ENCODE measurements around the gene IL12RB1. TPM values are rescaled to one million over a fixed set of nuclear protein-coding genes. Genes with fewer than 3 reads are reported as not detected.

The IL12RB1 gene
- total and polyA plus RNA-seq, 2 of the 8 experiments (the other 6 are each of a cell fraction or from before 2014, with no cell fraction given) = 0.03 TPM; not detected in 1

- WGBS, 2 experiments (ENCODE audit: extremely low coverage in 1 of 2, insufficient coverage in 1 of 2, insufficient read length in 1 of 2, insufficient replicate concordance in 2 of 2, low coverage in 1 of 2, low lambda C conversion rate in 2 of 2, missing lambda C conversion rate in 1 of 2) = 63% methylated on average over 5 of the region's 5 CpGs; no CpG with 5 or more reads in 1 of the 2 experiments
- H3K79me2 ChIP-seq (ENCODE audit: control insufficient read depth in 1 of 2, insufficient read depth in 2 of 2, low read length in 2 of 2) = no peaks in the 10 kb centered on the region
- H2BK12ac ChIP-seq (ENCODE audit: low read depth, low read length) = 0 out of 2 replicates have a peak overlapping the region, but pooled peaks have one; percentile 35
- H2BK20ac ChIP-seq (ENCODE audit: low read length) = no peak overlapping the region
- peaks cover 0 to 17% (median 8%) of the 10 kb centered on the region in 4 experiments; a peak in 4 of 7 replicates for H3K4me1 ChIP-seq (replicated peaks in 1 of 4; ENCODE audit: control insufficient read depth in 3 of 4, insufficient read depth in 4 of 4, low read length in 3 of 4)
- H3K56ac ChIP-seq (replicated peaks; ENCODE audit: insufficient read length, low read depth, low read length) = peak overlapping the region; percentile 3
- peak overlapping the region; percentile 44 to 61 (median 56); a peak in 7 of 8 replicates for H3K4me3 ChIP-seq (ENCODE audit: extremely low read depth in 1 of 4, insufficient read depth in 2 of 4, low read depth in 3 of 4, low read length in 4 of 4)
- H3K4me2 ChIP-seq (ENCODE audit: insufficient read depth in 1 of 2, low read depth in 2 of 2, low read length in 2 of 2) = peak overlapping the region; percentile 79 to 97
- FAIRE-seq = no peak
- peak overlapping the region; percentile 80; the same call in 1 of the 2 replicates for H4K8ac ChIP-seq (ENCODE audit: extremely low read depth, insufficient read depth, low read length)
- peaks cover 0 to 12% (median 9%) of the 10 kb centered on the region in 4 experiments; a peak in 5 of 7 replicates for H3K27me3 ChIP-seq (replicated peaks in 1 of 4; ENCODE audit: control insufficient read depth in 3 of 4, extremely low read depth in 1 of 4, insufficient read depth in 3 of 4, low read length in 3 of 4)
- H2AK5ac ChIP-seq (ENCODE audit: low read depth, low read length) = no peak overlapping the region
- H3K27ac ChIP-seq (ENCODE audit: low read depth, low read length) = no peak overlapping the region
- no peak overlapping the region for H3K14ac ChIP-seq (ENCODE audit: insufficient read length)
- peaks cover 6% of the 10 kb centered on the region for H3K23me2 ChIP-seq (ENCODE audit: low read depth, low read length)
- TF ChIP-seq NANOG (IDR thresholded peaks at IDR 0.05; ENCODE audit: insufficient read depth, low read depth, low read length, poor library complexity, severe bottlenecking) = no peak
- TF ChIP-seq SIN3A (conservative IDR thresholded peaks at IDR 0.05 in 1 of 2, IDR thresholded peaks at IDR 0.05 in 1 of 2; ENCODE audit: low read depth in 1 of 2, low read length in 2 of 2) = no peak
- TF ChIP-seq SAP30 (IDR thresholded peaks at IDR 0.05; ENCODE audit: insufficient read depth, insufficient replicate concordance, low read length) = no peak
- peak overlapping the region; percentile 3; the same call in 1 of the 2 replicates for H2BK5ac ChIP-seq (ENCODE audit: low read depth, low read length)
- H2BK120ac ChIP-seq (replicated peaks; ENCODE audit: low read depth, low read length) = no peak overlapping the region
- H2AFZ ChIP-seq (ENCODE audit: low read length) = peak overlapping the region; percentile 94
- no peak overlapping the region for H3K4ac ChIP-seq (replicated peaks; ENCODE audit: insufficient read length, low read depth, low read length)
- H4K5ac ChIP-seq (ENCODE audit: insufficient read length, low read depth, low read length) = peak overlapping the region; percentile 21
- H2BK15ac ChIP-seq (ENCODE audit: low read length) = no peak overlapping the region
- H4K91ac ChIP-seq (replicated peaks; ENCODE audit: insufficient read length, low read length) = no peak overlapping the region
- ChIA-PET CTCF (ENCODE audit: partially characterized antibody) (interaction anchor here (0.6 to 1.5 kb wide), 4 partner anchors 9 to 414 kb away, joined by 3 to 6 read pairs (median 4); no protein-coding TSS in a partner anchor), POLR2A (ENCODE audit: partially characterized antibody) (interaction anchor here (0.8 kb wide), 2 partner anchors 10 to 47 kb away, joined by 3 read pairs; no protein-coding TSS in a partner anchor)
- H3K9me3 ChIP-seq (ENCODE audit: insufficient read depth in 2 of 2, low read depth in 1 of 2, low read length in 1 of 2) = no peaks in the 10 kb centered on the region
- no peaks in the 10 kb centered on the region for H3K79me1 ChIP-seq (ENCODE audit: low read depth, low read length)
- no peaks in the 10 kb centered on the region for H4K20me1 ChIP-seq (replicated peaks in 1 of 2; ENCODE audit: control insufficient read depth in 1 of 2, insufficient read depth in 2 of 2, low read length in 2 of 2)
- H3K23ac ChIP-seq (ENCODE audit: insufficient read length) = no peak overlapping the region
- H3K18ac ChIP-seq (ENCODE audit: extremely low read depth, low read length) = no peak overlapping the region
- DNase-seq (ENCODE audit: low read depth in 1 of 2, low spot score in 2 of 2) = no peak
- H3K36me3 ChIP-seq (ENCODE audit: control insufficient read depth in 2 of 4, insufficient read depth in 4 of 4, low read length in 3 of 4) = no peaks in the 10 kb centered on the region
- H3K9ac ChIP-seq (replicated peaks in 1 of 4; ENCODE audit: extremely low read depth in 1 of 4, low read depth in 3 of 4, low read length in 3 of 4) = peak overlapping the region in 1 of 4 experiments; percentile 38; a peak in 2 of 7 replicates
Measured at GRCh38 chr19:18104793-18105131, 18.0 kb upstream of the IL12RB1 start.
